ENCODE measurements around the gene LRRC39. TPM values are rescaled to one million over a fixed set of nuclear protein-coding genes. Genes with fewer than 3 reads are reported as not detected.

Gene LRRC39
- total and polyA plus RNA-seq, 11 donors, result 16.1 to 203 (median 123) TPM

- Histone ChIP-seq H3K4me3 (no peak overlapping the region), H3K4me1 (no peaks in the 10 kb centered on the region), H3K27me3 (no peaks in the 10 kb centered on the region), H3K27ac (no peak overlapping the region), H3K9me3 (no peaks in the 10 kb centered on the region), H3K36me3 (peaks cover 0 to 31% (median 11%) of the 10 kb centered on the region in 9 donors)
- no peak for TF ChIP-seq POLR2A (IDR thresholded peaks at IDR 0.05)
- TF ChIP-seq CTCF (IDR thresholded peaks at IDR 0.05), result no peak
- DNase-seq, result no peak
- intact Hi-C loops (cut with DNase I), result no loop called here
- 93 to 99% (median 97%) methylated on average over 4 of the region's 4 CpGs for WGBS, 4 donors
- ATAC-seq, result no peak
Measured at GRCh38 chr1:100115524-100115923, 62.5 kb downstream of the LRRC39 start.

GRCh38 chr1:100109554-100110066 is 68.4 kb downstream of the LRRC39 start:
- Histone ChIP-seq H3K27me3 (no peaks in the 10 kb centered on the region), H3K4me3 (no peak overlapping the region), H3K36me3 (peaks cover 0 to 45% (median 28%) of the 10 kb centered on the region in 9 donors), H3K9me3 (no peaks in the 10 kb centered on the region), H3K27ac (no peak overlapping the region), H3K4me1 (no peaks in the 10 kb centered on the region)
- ATAC-seq (no peak), DNase-seq (no peak)
- TF ChIP-seq CTCF (IDR thresholded peaks at IDR 0.05), result no peak
- no peak for TF ChIP-seq POLR2A (IDR thresholded peaks at IDR 0.05)
- intact Hi-C loops (cut with DNase I), result no loop called here

DNA sequence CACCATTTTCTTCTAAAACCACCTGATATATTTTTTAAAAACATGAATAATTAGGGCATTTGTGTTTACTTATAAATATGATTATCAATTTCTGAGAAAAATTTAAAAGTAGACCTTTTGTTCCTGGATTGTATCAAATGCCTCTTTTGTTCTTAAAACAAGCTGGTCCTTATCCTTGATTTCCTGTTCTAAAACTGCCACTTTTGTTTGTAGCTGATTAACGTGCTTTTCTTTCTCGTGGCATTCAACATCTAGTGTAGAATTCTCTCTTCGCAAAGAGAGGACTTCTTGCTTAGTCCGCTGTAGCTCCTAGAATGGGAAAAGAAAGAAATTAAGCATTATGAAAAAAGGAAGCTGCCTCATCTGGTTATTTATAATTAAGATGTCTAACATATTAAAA is 70.4 kb downstream of the LRRC39 start:
- intact Hi-C loops (cut with DNase I), result no loop called here
- TF ChIP-seq CTCF (IDR thresholded peaks at IDR 0.05), result no peak
- TF ChIP-seq POLR2A (IDR thresholded peaks at IDR 0.05), result no peak
- Histone ChIP-seq H3K9me3 (no peaks in the 10 kb centered on the region), H3K27me3 (no peaks in the 10 kb centered on the region), H3K27ac (no peak overlapping the region), H3K36me3 (peaks cover 0 to 64% (median 43%) of the 10 kb centered on the region in 9 donors), H3K4me3 (no peak overlapping the region), H3K4me1 (no peaks in the 10 kb centered on the region)
- DNase-seq (no peak), ATAC-seq (no peak)
- 78 to 87% (median 83%) methylated on average over 4 of the region's 4 CpGs for WGBS, 4 donors

GRCh38 chr1:100101564-100101963 is 76.5 kb downstream of the LRRC39 start:
- TF ChIP-seq POLR2A (IDR thresholded peaks at IDR 0.05), result no peak
- TF ChIP-seq CTCF (IDR thresholded peaks at IDR 0.05), result no peak
- H3K4me3 ChIP-seq, result no peak overlapping the region
- H3K27me3 ChIP-seq, result no peaks in the 10 kb centered on the region
- peaks cover 0 to 68% (median 45%) of the 10 kb centered on the region in 9 donors for H3K36me3 ChIP-seq
- H3K9me3 ChIP-seq, result no peaks in the 10 kb centered on the region
- WGBS, 4 donors, result 56 to 69% (median 67%) methylated on average over 2 of the region's 2 CpGs
- intact Hi-C loops (cut with DNase I), result no loop called here
- ATAC-seq (no peak), DNase-seq (no peak)
- H3K27ac ChIP-seq, result no peak overlapping the region
- peaks cover 0 to 12% (median 0%) of the 10 kb centered on the region in 12 donors for H3K4me1 ChIP-seq
